Endodermal cell (in vitro differentiated cells): Measurements from ENCODE around the gene TMEM126B. TPM values are rescaled to one million over a fixed set of nuclear protein-coding genes. Genes with fewer than 3 reads are reported as not detected.

Source experiments
- DNase-seq: peaks from one replicate; pipeline ENCODE4 v3.0.0-alpha.2; 2017
- H3K27ac ChIP-seq: 2 replicates; pipeline ENCODE4 v1.5.1; 2013; ENCODE audit warnings: mild to moderate bottlenecking, low read depth, low read length, moderate library complexity
- H3K27me3 ChIP-seq: 2 replicates; pipeline ENCODE4 v1.6.1; 2013; ENCODE audit warnings: mild to moderate bottlenecking, low read length, moderate library complexity; ENCODE audit not compliant: insufficient read depth, control insufficient read depth, poor library complexity, severe bottlenecking
- H3K36me3 ChIP-seq: 2 replicates; pipeline ENCODE4 v1.7.0; 2013; ENCODE audit warnings: mild to moderate bottlenecking, low read length, moderate library complexity; ENCODE audit not compliant: control insufficient read depth, insufficient read depth
- H3K4me1 ChIP-seq: one replicate; pipeline ENCODE4 v1.7.0; 2013; ENCODE audit warnings: low read length; ENCODE audit not compliant: control insufficient read depth, insufficient read depth
- H3K4me3 ChIP-seq: 2 replicates; pipeline ENCODE4 v1.5.1; 2013; ENCODE audit warnings: mild to moderate bottlenecking, low read length, moderate library complexity
- H3K9ac ChIP-seq: 2 replicates; pipeline ENCODE4 v1.6.1; 2013; ENCODE audit warnings: mild to moderate bottlenecking, low read length, moderate library complexity; ENCODE audit not compliant: poor library complexity, severe bottlenecking; ENCODE audit errors: extremely low read depth
- H3K9me3 ChIP-seq: 2 replicates; pipeline ENCODE4 v1.6.1; 2013; ENCODE audit warnings: mild to moderate bottlenecking, low read length, moderate library complexity; ENCODE audit not compliant: control insufficient read depth
- H3K27ac Mint-ChIP-seq: 2 replicates; pipeline ENCODE4 v1.8.0; 2020; ENCODE audit warnings: mixed read lengths
- H3K27me3 Mint-ChIP-seq: 2 replicates; pipeline ENCODE4 v1.8.0; 2021; ENCODE audit warnings: mild to moderate bottlenecking, mixed read lengths; ENCODE audit not compliant: insufficient read depth
- H3K36me3 Mint-ChIP-seq: 2 replicates; pipeline ENCODE4 v1.8.0; 2020; ENCODE audit warnings: low read depth, mixed read lengths
- H3K4me1 Mint-ChIP-seq: 2 replicates; pipeline ENCODE4 v1.8.0; 2020; ENCODE audit warnings: mixed read lengths
- H3K4me3 Mint-ChIP-seq: 2 replicates; pipeline ENCODE4 v1.8.0; 2020; ENCODE audit warnings: mild to moderate bottlenecking, moderate library complexity, mixed read lengths
- H3K9me3 Mint-ChIP-seq: 2 replicates; pipeline ENCODE4 v1.8.0; 2020; ENCODE audit warnings: mild to moderate bottlenecking, mixed read lengths
- WGBS, 2 experiments: methylation state at CpG; one replicate each; pipeline versions ENCODE4 v1.1.5 to v1.1.7; 2013; ENCODE audit warnings: missing lambda C conversion rate in 2 of 2, mixed read lengths in 1 of 2; ENCODE audit not compliant: insufficient coverage in 1 of 2, insufficient read length in 1 of 2; 5-methylcytosine and 5-hydroxymethylcytosine counted together
- total RNA-seq, 2 donors: library from RNA; stranded (reverse); fragmentation: NEBNext Ultra II Directional in 1 of 2; extraction: Animal tissue kit (Norgen Biotek cat#: 25700) in 1 of 2; gene quantifications; 2 replicates in 1 of 2; 3 replicates in 1 of 2; pipeline ENCODE4 v1.2.1, GENCODE V29; 2021
- TF ChIP-seq, protein P1 (sequence below): fragments of 200-600 bp; sonication (generic); conservative IDR thresholded peaks from 2 replicates; pipeline ENCODE4 v1.5.0; 2021; ENCODE audit warnings: antibody characterized with exemption, mild to moderate bottlenecking

The TMEM126B gene
- total RNA-seq, 2 donors from 2014 or later: 56.4 to 57.3 TPM

GRCh38 chr11:85672105-85672902, 43.9 kb downstream of the TMEM126B start:
- TF ChIP-seq, protein P1, sequence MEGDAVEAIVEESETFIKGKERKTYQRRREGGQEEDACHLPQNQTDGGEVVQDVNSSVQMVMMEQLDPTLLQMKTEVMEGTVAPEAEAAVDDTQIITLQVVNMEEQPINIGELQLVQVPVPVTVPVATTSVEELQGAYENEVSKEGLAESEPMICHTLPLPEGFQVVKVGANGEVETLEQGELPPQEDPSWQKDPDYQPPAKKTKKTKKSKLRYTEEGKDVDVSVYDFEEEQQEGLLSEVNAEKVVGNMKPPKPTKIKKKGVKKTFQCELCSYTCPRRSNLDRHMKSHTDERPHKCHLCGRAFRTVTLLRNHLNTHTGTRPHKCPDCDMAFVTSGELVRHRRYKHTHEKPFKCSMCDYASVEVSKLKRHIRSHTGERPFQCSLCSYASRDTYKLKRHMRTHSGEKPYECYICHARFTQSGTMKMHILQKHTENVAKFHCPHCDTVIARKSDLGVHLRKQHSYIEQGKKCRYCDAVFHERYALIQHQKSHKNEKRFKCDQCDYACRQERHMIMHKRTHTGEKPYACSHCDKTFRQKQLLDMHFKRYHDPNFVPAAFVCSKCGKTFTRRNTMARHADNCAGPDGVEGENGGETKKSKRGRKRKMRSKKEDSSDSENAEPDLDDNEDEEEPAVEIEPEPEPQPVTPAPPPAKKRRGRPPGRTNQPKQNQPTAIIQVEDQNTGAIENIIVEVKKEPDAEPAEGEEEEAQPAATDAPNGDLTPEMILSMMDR: no peak
- Histone ChIP-seq H3K36me3 (no peaks in the 10 kb centered on the region), H3K27me3 (no peaks in the 10 kb centered on the region), H3K4me3 (no peak overlapping the region), H3K9ac (no peak overlapping the region), H3K4me1 (no peaks in the 10 kb centered on the region), H3K9me3 (no peaks in the 10 kb centered on the region), H3K27ac (no peak overlapping the region)
- Mint-ChIP-seq H3K9me3 (peaks cover 17% of the 10 kb centered on the region), H3K4me1 (no peaks in the 10 kb centered on the region), H3K36me3 (no peaks in the 10 kb centered on the region), H3K27me3 (peaks cover 28% of the 10 kb centered on the region), H3K4me3 (no peak overlapping the region), H3K27ac (no peak overlapping the region)
- WGBS, 2 experiments: 82 to 85% methylated on average over 8 of the region's 8 CpGs
- DNase-seq: no peak

DNA sequence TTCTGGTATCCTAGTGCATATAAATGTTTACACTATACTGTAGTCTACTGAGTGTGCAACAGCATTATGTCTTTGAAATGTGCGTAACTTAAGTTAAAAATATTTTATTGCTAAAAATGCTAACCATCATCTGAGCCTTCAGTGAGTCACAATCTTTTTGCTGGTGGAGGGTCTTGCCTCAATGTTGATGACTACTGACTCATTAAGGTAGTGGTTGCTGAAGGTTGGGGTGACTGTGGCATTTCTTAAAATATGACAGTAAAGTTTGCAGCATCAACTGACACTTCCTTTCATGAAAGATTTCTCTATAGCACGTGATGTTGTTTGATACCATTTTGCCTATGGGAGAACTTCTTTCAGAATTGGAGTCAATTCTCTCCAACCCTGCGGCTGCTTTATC, 45.0 kb downstream of the TMEM126B start:
- Histone ChIP-seq H3K9me3 (no peaks in the 10 kb centered on the region), H3K36me3 (no peaks in the 10 kb centered on the region), H3K4me3 (no peak overlapping the region), H3K9ac (no peak overlapping the region), H3K27ac (no peak overlapping the region), H3K27me3 (no peaks in the 10 kb centered on the region), H3K4me1 (no peaks in the 10 kb centered on the region)
- Mint-ChIP-seq H3K4me1 (no peaks in the 10 kb centered on the region), H3K9me3 (peaks cover 17% of the 10 kb centered on the region), H3K4me3 (no peak overlapping the region), H3K27me3 (peaks cover 28% of the 10 kb centered on the region), H3K27ac (no peak overlapping the region), H3K36me3 (no peaks in the 10 kb centered on the region)
- TF ChIP-seq, protein P1: no peak
- WGBS, 2 experiments: 90 to 100% methylated on average over 2 to 3 of the region's 3 CpGs
- DNase-seq: no peak

- H3K27ac Mint-ChIP-seq: no peak overlapping the region
- 83 to 84% methylated on average over 4 of the region's 4 CpGs for WGBS, 2 experiments
- no peak overlapping the region for H3K4me3 Mint-ChIP-seq
- H3K9ac ChIP-seq: no peak overlapping the region
- no peak for DNase-seq
- H3K4me3 ChIP-seq: no peak overlapping the region
- H3K27ac ChIP-seq: no peak overlapping the region
- H3K27me3 Mint-ChIP-seq: peaks cover 5% of the 10 kb centered on the region
- TF ChIP-seq, protein P1: no peak
- peaks cover 4% of the 10 kb centered on the region for H3K4me1 ChIP-seq
- H3K36me3 Mint-ChIP-seq: no peaks in the 10 kb centered on the region
- no peaks in the 10 kb centered on the region for H3K9me3 ChIP-seq
- peaks cover 18% of the 10 kb centered on the region for H3K4me1 Mint-ChIP-seq
- H3K36me3 ChIP-seq: no peaks in the 10 kb centered on the region
- no peaks in the 10 kb centered on the region for H3K27me3 ChIP-seq
- peaks cover 2% of the 10 kb centered on the region for H3K9me3 Mint-ChIP-seq
Measured at GRCh38 chr11:85679576-85679975, 51.2 kb downstream of the TMEM126B start.
